ENCODE results near the gene ATG16L1.

GRCh38 chr2:233325814-233326213, 74.3 kb downstream of the ATG16L1 start:
- TF ChIP-seq CTCF (IDR thresholded peaks at IDR 0.05; ENCODE audit: extremely low read depth in 1 of 2, insufficient read depth in 1 of 2, low read depth in 1 of 2, low read length in 2 of 2) (no peak), EZH2 (IDR thresholded peaks at IDR 0.05; ENCODE audit: borderline replicate concordance, low read depth, low read length, severe bottlenecking) (no peak), FOS (IDR thresholded peaks at IDR 0.05; ENCODE audit: borderline replicate concordance, insufficient read depth, low read length) (no peak), POLR2A (IDR thresholded peaks at IDR 0.05; ENCODE audit: low read depth, low read length) (no peak), JUN (IDR thresholded peaks at IDR 0.05; ENCODE audit: borderline replicate concordance, insufficient read depth, insufficient read length, low read depth) (no peak)
